ENCODE measurements around the gene CYP26A1.

Gene CYP26A1

GRCh38 chr10:93121311-93121710 lies 47.6 kb downstream of the CYP26A1 start:
- TF ChIP-seq, protein P1, sequence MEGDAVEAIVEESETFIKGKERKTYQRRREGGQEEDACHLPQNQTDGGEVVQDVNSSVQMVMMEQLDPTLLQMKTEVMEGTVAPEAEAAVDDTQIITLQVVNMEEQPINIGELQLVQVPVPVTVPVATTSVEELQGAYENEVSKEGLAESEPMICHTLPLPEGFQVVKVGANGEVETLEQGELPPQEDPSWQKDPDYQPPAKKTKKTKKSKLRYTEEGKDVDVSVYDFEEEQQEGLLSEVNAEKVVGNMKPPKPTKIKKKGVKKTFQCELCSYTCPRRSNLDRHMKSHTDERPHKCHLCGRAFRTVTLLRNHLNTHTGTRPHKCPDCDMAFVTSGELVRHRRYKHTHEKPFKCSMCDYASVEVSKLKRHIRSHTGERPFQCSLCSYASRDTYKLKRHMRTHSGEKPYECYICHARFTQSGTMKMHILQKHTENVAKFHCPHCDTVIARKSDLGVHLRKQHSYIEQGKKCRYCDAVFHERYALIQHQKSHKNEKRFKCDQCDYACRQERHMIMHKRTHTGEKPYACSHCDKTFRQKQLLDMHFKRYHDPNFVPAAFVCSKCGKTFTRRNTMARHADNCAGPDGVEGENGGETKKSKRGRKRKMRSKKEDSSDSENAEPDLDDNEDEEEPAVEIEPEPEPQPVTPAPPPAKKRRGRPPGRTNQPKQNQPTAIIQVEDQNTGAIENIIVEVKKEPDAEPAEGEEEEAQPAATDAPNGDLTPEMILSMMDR (IDR thresholded peaks at IDR 0.05; ENCODE audit: insufficient read depth, low read depth, low read length, missing control alignments) = no peak
- no peak overlapping the region for H3K4me3 ChIP-seq (ENCODE audit: low read length)
- no peak for DNase-seq (ENCODE audit: low read depth)

DNA sequence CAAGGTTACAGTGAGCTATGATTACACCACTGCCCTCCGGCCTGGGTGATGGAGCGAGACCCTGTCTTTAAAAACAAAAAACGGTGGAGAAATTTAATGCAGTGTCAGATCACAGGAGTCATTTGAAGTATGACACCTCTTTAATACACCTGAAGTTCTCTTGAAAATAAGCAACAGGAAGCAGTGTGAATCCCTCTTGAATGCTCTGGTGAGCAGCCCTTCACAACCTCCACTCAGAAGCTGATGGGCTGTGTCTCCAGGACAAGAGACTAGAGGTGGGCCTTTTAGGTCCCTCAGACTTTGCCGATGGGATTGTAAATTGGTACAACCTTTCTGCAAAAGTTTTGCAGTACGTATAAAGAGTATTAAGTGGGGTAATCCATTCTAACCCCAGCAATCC lies 50.1 kb downstream of the CYP26A1 start:
- no peak for DNase-seq (ENCODE audit: low read depth)
- TF ChIP-seq, protein P1 (IDR thresholded peaks at IDR 0.05; ENCODE audit: insufficient read depth, low read depth, low read length, missing control alignments) = no peak
- H3K4me3 ChIP-seq (ENCODE audit: low read length) = no peak overlapping the region

DNA sequence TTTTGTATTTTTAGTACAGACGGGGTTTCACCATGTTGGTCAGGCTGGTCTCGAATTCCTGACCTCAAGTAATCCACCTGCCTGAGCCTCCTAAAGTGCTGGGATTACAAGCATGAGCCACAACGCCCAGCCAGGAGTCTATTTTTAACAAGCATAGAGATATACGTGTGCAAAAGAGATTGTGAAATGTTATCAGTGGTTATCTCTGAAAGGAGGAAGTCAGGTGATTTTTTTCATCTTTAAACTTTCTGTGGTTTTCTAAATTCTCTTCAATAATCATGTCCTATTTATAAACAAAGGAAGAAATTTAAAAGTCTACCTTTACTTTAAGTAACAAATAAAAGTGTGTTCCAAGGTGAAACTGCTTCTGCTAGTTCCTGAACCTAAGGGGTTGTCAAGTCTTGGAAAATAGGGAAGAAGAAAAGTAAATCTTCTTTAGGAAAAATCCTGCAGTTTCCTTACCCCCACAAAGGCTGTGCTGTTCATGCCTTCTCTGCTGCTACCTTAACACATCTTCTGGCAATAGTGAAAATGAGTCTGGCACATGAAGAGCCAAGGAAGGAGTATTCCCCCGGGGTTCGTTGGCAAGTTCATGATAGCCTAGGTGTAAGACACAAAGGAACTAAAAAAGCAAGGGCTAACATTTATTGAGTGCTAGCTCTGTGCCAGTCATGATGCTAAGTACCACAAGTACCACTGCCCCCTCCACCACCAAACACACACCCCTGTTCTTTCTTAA lies 51.1 kb downstream of the CYP26A1 start:
- DNase-seq (ENCODE audit: low read depth) = no peak
- no peak overlapping the region for H3K4me3 ChIP-seq (ENCODE audit: low read length)
- TF ChIP-seq, protein P1 (IDR thresholded peaks at IDR 0.05; ENCODE audit: insufficient read depth, low read depth, low read length, missing control alignments) = no peak

GRCh38 chr10:93125966-93126365 lies 52.3 kb downstream of the CYP26A1 start:
- TF ChIP-seq, protein P1 (IDR thresholded peaks at IDR 0.05; ENCODE audit: insufficient read depth, low read depth, low read length, missing control alignments) = no peak
- DNase-seq (ENCODE audit: low read depth) = no peak
- H3K4me3 ChIP-seq (ENCODE audit: low read length) = no peak overlapping the region

GRCh38 chr10:93126483-93127052 lies 52.9 kb downstream of the CYP26A1 start:
- DNase-seq (ENCODE audit: low read depth) = no peak
- TF ChIP-seq, protein P1 (IDR thresholded peaks at IDR 0.05; ENCODE audit: insufficient read depth, low read depth, low read length, missing control alignments) = peak; percentile 52
- H3K4me3 ChIP-seq (ENCODE audit: low read length) = no peak overlapping the region
